H1 (cell line): ENCODE measurements around the gene C12orf76.
"Not testable (repeated sequence)": the region's sequence is repeated elsewhere in the genome, so short reads cannot be mapped to it uniquely, and the experiment has no call there.

Experiments used
- EGR1 ChIP-seq: IDR thresholded peaks from 2 replicates; pipeline ENCODE4 v1.6.1; 2011; ENCODE audit warnings: low read depth, low read length, borderline replicate concordance
- RAD21 ChIP-seq, 2 experiments: IDR thresholded peaks in 1 of 2; conservative IDR thresholded peaks in 1 of 2; 2 replicates each; pipeline ENCODE4 v1.6.1; 2011; ENCODE audit warnings: low read depth in 2 of 2, low read length in 2 of 2, improper control_type of control experiment in 1 of 2, inconsistent platforms in 1 of 2, mild to moderate bottlenecking in 1 of 2, moderate library complexity in 1 of 2
- TF ChIP-seq, protein P1 (sequence below), 3 experiments: IDR thresholded peaks; 1 replicate in 2 of 3; 2 replicates in 1 of 3; pipeline versions ENCODE4 v1.5.1 to v1.6.1; 2011; ENCODE audit warnings: low read length in 3 of 3, mild to moderate bottlenecking in 3 of 3, inconsistent platforms in 2 of 3, low read depth in 1 of 3, moderate library complexity in 1 of 3; ENCODE audit not compliant: insufficient read depth in 1 of 3; ENCODE audit errors: control extremely low read depth in 1 of 3
- TF ChIP-seq, protein P2 (sequence below): IDR thresholded peaks from 2 replicates; pipeline ENCODE4 v1.6.1; 2011; ENCODE audit warnings: low read length, improper control_type of control experiment

DNA sequence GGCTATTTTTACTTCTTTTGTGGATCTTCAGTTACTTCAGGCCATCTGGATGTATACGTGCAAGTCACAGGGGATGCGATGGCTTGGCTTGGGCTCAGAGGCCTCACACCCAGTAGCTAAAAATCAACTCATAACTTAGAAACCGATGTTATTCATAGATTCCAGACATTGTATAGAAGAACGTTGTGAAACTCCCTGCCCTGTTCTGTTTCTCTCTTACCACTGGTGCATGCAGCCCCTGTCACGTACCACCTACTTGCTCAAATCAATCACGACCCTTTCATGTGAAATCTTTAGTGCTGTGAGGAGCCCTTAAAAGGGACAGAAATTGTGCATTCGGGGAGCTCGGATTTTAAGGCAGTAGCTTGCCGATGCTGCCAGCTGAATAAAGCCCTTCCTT lies 1.3 kb upstream of the C12orf76 start:
- not testable (repeated sequence) for TF ChIP-seq RAD21 (IDR thresholded peaks at IDR 0.05 in 1 of 2, conservative IDR thresholded peaks at IDR 0.05 in 1 of 2; ENCODE audit: low read depth in 2 of 2, low read length in 2 of 2); EGR1
- TF ChIP-seq, protein P1, sequence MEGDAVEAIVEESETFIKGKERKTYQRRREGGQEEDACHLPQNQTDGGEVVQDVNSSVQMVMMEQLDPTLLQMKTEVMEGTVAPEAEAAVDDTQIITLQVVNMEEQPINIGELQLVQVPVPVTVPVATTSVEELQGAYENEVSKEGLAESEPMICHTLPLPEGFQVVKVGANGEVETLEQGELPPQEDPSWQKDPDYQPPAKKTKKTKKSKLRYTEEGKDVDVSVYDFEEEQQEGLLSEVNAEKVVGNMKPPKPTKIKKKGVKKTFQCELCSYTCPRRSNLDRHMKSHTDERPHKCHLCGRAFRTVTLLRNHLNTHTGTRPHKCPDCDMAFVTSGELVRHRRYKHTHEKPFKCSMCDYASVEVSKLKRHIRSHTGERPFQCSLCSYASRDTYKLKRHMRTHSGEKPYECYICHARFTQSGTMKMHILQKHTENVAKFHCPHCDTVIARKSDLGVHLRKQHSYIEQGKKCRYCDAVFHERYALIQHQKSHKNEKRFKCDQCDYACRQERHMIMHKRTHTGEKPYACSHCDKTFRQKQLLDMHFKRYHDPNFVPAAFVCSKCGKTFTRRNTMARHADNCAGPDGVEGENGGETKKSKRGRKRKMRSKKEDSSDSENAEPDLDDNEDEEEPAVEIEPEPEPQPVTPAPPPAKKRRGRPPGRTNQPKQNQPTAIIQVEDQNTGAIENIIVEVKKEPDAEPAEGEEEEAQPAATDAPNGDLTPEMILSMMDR (IDR thresholded peaks at IDR 0.05; ENCODE audit: control extremely low read depth in 1 of 3, insufficient read depth in 1 of 3, low read depth in 1 of 3, low read length in 3 of 3) = not testable (repeated sequence)
- TF ChIP-seq, protein P2, sequence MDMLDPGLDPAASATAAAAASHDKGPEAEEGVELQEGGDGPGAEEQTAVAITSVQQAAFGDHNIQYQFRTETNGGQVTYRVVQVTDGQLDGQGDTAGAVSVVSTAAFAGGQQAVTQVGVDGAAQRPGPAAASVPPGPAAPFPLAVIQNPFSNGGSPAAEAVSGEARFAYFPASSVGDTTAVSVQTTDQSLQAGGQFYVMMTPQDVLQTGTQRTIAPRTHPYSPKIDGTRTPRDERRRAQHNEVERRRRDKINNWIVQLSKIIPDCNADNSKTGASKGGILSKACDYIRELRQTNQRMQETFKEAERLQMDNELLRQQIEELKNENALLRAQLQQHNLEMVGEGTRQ = not testable (repeated sequence)
